Hepatocyte (in vitro differentiated cells): ENCODE data around the gene AMBRA1. TPM values are rescaled to one million over a fixed set of nuclear protein-coding genes. Genes with fewer than 3 reads are reported as not detected.

ENCODE experiments used
- DNase-seq: peaks from one replicate; pipeline ENCODE4 v3.0.0-alpha.2; 2016; ENCODE audit warnings: low spot score
- H2AFZ ChIP-seq: fragments of 200-600 bp; sonication (generic); 2 replicates; pipeline ENCODE4 v1.6.0; 2016; ENCODE audit warnings: antibody characterized with exemption, mild to moderate bottlenecking
- H3K27ac ChIP-seq: fragments of 200-600 bp; sonication (generic); 2 replicates; pipeline ENCODE4 v1.5.1; 2016; ENCODE audit warnings: mild to moderate bottlenecking
- H3K27me3 ChIP-seq: fragments of 200-600 bp; sonication (generic); 2 replicates; pipeline ENCODE4 v1.6.1; 2016
- H3K36me3 ChIP-seq: fragments of 200-600 bp; sonication (generic); replicated peaks from 2 replicates; pipeline ENCODE4 v1.5.1; 2016; ENCODE audit warnings: low read depth; ENCODE audit not compliant: insufficient read depth
- H3K4me1 ChIP-seq: fragments of 200-600 bp; sonication (generic); 2 replicates; pipeline ENCODE4 v1.5.1; 2016; ENCODE audit warnings: mild to moderate bottlenecking, moderate library complexity; ENCODE audit not compliant: insufficient read depth
- H3K4me2 ChIP-seq: fragments of 200-600 bp; sonication (generic); 2 replicates; pipeline ENCODE4 v1.6.0; 2016
- H3K4me3 ChIP-seq: fragments of 200-600 bp; sonication (generic); 2 replicates; pipeline ENCODE4 v1.5.1; 2016; ENCODE audit warnings: mild to moderate bottlenecking
- H3K79me2 ChIP-seq: fragments of 200-600 bp; sonication (generic); 2 replicates; pipeline ENCODE4 v1.6.0; 2017; ENCODE audit warnings: mild to moderate bottlenecking
- H3K9me2 ChIP-seq: fragments of 200-600 bp; sonication (generic); replicated peaks from 2 replicates; pipeline ENCODE4 v1.6.0; 2017; ENCODE audit warnings: mild to moderate bottlenecking; ENCODE audit not compliant: insufficient read depth
- H3K9me3 ChIP-seq: fragments of 200-600 bp; sonication (generic); 2 replicates; pipeline ENCODE4 v1.5.1; 2016; ENCODE audit warnings: low read depth, mild to moderate bottlenecking
- H4K20me1 ChIP-seq: fragments of 200-600 bp; sonication (generic); 2 replicates; pipeline ENCODE4 v1.6.0; 2016; ENCODE audit warnings: mild to moderate bottlenecking; ENCODE audit not compliant: insufficient read depth, poor library complexity, severe bottlenecking
- CTCF ChIP-seq: fragments of 200-600 bp; sonication (generic); IDR thresholded peaks from 2 replicates; pipeline ENCODE4 v1.5.1; 2016; ENCODE audit warnings: antibody characterized with exemption, mild to moderate bottlenecking; ENCODE audit not compliant: poor library complexity
- EZH2 ChIP-seq: fragments of 200-600 bp; sonication (generic); IDR thresholded peaks from 2 replicates; pipeline ENCODE4 v1.6.1; 2016; ENCODE audit warnings: antibody characterized with exemption, mild to moderate bottlenecking, borderline replicate concordance
- EZH2phosphoT487 ChIP-seq: fragments of 200-600 bp; sonication (generic); IDR thresholded peaks from one replicate; pipeline ENCODE4 v1.6.1; 2018; ENCODE audit warnings: antibody characterized with exemption, mild to moderate bottlenecking, low read depth, moderate library complexity; ENCODE audit not compliant: unreplicated experiment, severe bottlenecking
- WGBS: methylation state at CpG from one replicate; pipeline ENCODE4 v1.1.6; 2016; ENCODE audit warnings: low lambda C conversion rate; ENCODE audit errors: missing lambda C conversion rate; 5-methylcytosine and 5-hydroxymethylcytosine counted together
- polyA plus RNA-seq: library from polyadenylated mRNA; unstranded; fragments of >200 nt; fragmentation: Nextera tagmentation; extraction: Ambion mirVana; gene quantifications from 2 replicates; pipeline ENCODE4 v1.2.1, GENCODE V29; 2016
- total RNA-seq: library from RNA; depleted of rRNA; stranded (reverse); fragments of >200 nt; gene quantifications from 2 replicates; pipeline ENCODE4 v1.2.3, GENCODE V29; 2014

AMBRA1 gene
- total and polyA plus RNA-seq, 2 experiments from 2014 or later: 7.2 to 31.2 TPM

- Histone ChIP-seq H3K4me1 (no peaks in the 10 kb centered on the region), H3K27ac (no peak overlapping the region), H3K9me3 (no peaks in the 10 kb centered on the region), H3K4me2 (no peak overlapping the region), H3K9me2 (no peaks in the 10 kb centered on the region), H3K4me3 (no peak overlapping the region), H4K20me1 (no peaks in the 10 kb centered on the region), H3K79me2 (peaks cover 2% of the 10 kb centered on the region), H3K36me3 (no peaks in the 10 kb centered on the region), H2AFZ (no peak overlapping the region), H3K27me3 (no peaks in the 10 kb centered on the region)
- 96% methylated on average over 1 of the region's 1 CpG for WGBS
- no peak for DNase-seq
- TF ChIP-seq CTCF: no peak
Measured at GRCh38 chr11:46604796-46605195, 11.0 kb upstream of the AMBRA1 start.

GRCh38 chr11:46603704-46604308 lies 10.0 kb upstream of the AMBRA1 start:
- no peak overlapping the region for H2AFZ ChIP-seq
- H3K27me3 ChIP-seq: no peaks in the 10 kb centered on the region
- H3K27ac ChIP-seq: no peak overlapping the region
- H3K4me3 ChIP-seq: no peak overlapping the region
- no peak overlapping the region for H3K4me2 ChIP-seq
- H4K20me1 ChIP-seq: no peaks in the 10 kb centered on the region
- H3K36me3 ChIP-seq: no peaks in the 10 kb centered on the region
- no peak for DNase-seq
- H3K9me3 ChIP-seq: no peaks in the 10 kb centered on the region
- H3K79me2 ChIP-seq: no peaks in the 10 kb centered on the region
- H3K4me1 ChIP-seq: no peaks in the 10 kb centered on the region
- TF ChIP-seq CTCF (no peak), EZH2 (no peak), EZH2phosphoT487 (no peak)
- no peaks in the 10 kb centered on the region for H3K9me2 ChIP-seq
- 96% methylated on average over 15 of the region's 15 CpGs for whole genome bisulfite sequencing

- 94% methylated on average over 1 of the region's 1 CpG for WGBS
- Histone ChIP-seq H3K79me2 (no peaks in the 10 kb centered on the region), H4K20me1 (no peaks in the 10 kb centered on the region), H3K9me3 (no peaks in the 10 kb centered on the region), H3K36me3 (no peaks in the 10 kb centered on the region), H3K4me1 (no peaks in the 10 kb centered on the region), H2AFZ (no peak overlapping the region), H3K27me3 (no peaks in the 10 kb centered on the region), H3K27ac (no peak overlapping the region), H3K9me2 (no peaks in the 10 kb centered on the region), H3K4me3 (no peak overlapping the region), H3K4me2 (no peak overlapping the region)
- no peak for DNase-seq
- TF ChIP-seq EZH2 (no peak), CTCF (no peak)
Measured at GRCh38 chr11:46601129-46601528, 7.3 kb upstream of the AMBRA1 start.
